ENCODE results near the gene LRRIQ1. TPM values are rescaled to one million over a fixed set of nuclear protein-coding genes. Genes with fewer than 3 reads are reported as not detected.

The LRRIQ1 gene
- total and polyA plus RNA-seq, 4 donors: 0.05 to 0.08 TPM; not detected in 2

DNA sequence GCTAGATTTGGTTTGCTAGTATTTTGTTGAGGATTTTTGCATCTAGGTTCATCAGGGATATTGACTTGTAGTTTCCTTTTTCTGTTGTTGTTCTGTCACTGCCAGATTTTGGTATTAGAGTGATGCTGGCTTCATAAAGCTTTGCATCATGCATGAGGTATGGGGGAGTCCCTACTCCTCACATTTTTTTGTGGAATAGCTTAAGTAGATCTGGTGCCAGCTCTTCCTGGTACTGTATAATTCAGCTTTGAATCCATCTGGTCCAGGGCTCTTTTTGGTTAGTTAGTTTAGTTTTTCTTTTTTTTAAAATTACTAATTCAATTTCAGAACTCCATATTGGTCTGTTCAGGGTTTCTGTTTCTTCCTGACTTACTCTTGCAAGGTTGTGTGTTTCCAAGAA lies 59.4 kb downstream of the LRRIQ1 start:
- Histone ChIP-seq H3K4me1 (ENCODE audit: control insufficient read depth in 4 of 4, insufficient read depth in 4 of 4, low read length in 3 of 4) (no peaks in the 10 kb centered on the region), H3K9ac (ENCODE audit: low read depth in 1 of 2, low read length in 2 of 2) (no peak overlapping the region), H3K36me3 (ENCODE audit: control insufficient read depth in 4 of 4, insufficient read depth in 3 of 4, low read depth in 1 of 4, low read length in 3 of 4) (no peaks in the 10 kb centered on the region), H3K9me3 (ENCODE audit: control insufficient read depth in 4 of 4, low read length in 3 of 4) (no peaks in the 10 kb centered on the region), H3K4me3 (ENCODE audit: low read depth in 1 of 3, low read length in 3 of 3) (no peak overlapping the region), H3K27ac (ENCODE audit: low read depth in 1 of 2, low read length in 2 of 2) (no peak overlapping the region), H3K27me3 (ENCODE audit: control insufficient read depth in 4 of 4, insufficient read depth in 4 of 4, low read length in 3 of 4) (no peaks in the 10 kb centered on the region)
- TF ChIP-seq EGR1 (IDR thresholded peaks at IDR 0.05; ENCODE audit: low read depth in 2 of 2) (no peak), RAD21 (IDR thresholded peaks at IDR 0.05) (no peak), NR2F2 (IDR thresholded peaks at IDR 0.05) (no peak), CTCF (IDR thresholded peaks at IDR 0.05; ENCODE audit: low read depth, low read length, missing input control) (no peak), REST (IDR thresholded peaks at IDR 0.05) (no peak), TAF1 (conservative IDR thresholded peaks at IDR 0.05) (no peak), HNF4A (conservative IDR thresholded peaks at IDR 0.05) (no peak), JUND (IDR thresholded peaks at IDR 0.05) (no peak), RXRA (IDR thresholded peaks at IDR 0.05) (no peak), FOXA1 (IDR thresholded peaks at IDR 0.05) (no peak), FOXA2 (IDR thresholded peaks at IDR 0.05) (no peak), GABPA (IDR thresholded peaks at IDR 0.05 in 1 of 2, conservative IDR thresholded peaks at IDR 0.05 in 1 of 2) (no peak), ATF3 (IDR thresholded peaks at IDR 0.05) (no peak), ZBTB33 (IDR thresholded peaks at IDR 0.05) (no peak), HNF4G (IDR thresholded peaks at IDR 0.05) (no peak), YY1 (IDR thresholded peaks at IDR 0.05) (no peak), SP1 (IDR thresholded peaks at IDR 0.05) (no peak)
- TF ChIP-seq, protein P1, sequence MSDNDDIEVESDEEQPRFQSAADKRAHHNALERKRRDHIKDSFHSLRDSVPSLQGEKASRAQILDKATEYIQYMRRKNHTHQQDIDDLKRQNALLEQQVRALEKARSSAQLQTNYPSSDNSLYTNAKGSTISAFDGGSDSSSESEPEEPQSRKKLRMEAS (IDR thresholded peaks at IDR 0.05): no peak
- DNase-seq (ENCODE audit: low spot score): no peak

All from liver (tissue), 9 donors.